Mucosa of descending colon (tissue), 3 donors: Measurements from ENCODE around the gene ITGA5. TPM values are rescaled to one million over a fixed set of nuclear protein-coding genes. Genes with fewer than 3 reads are reported as not detected.

ENCODE experiments used
- ATAC-seq: fragments of 200-7000 bp; cut with Tn5 transposase; one replicate; pipeline ENCODE4 v1.9.1; 2020; ENCODE audit warnings: mild to moderate bottlenecking, moderate library complexity
- DNase-seq, 3 donors: peaks; one replicate each; pipeline ENCODE4 v3.0.0-alpha.2; 2020
- H3K36me3 ChIP-seq: fragments of 200-600 bp; one replicate; pipeline ENCODE4 v1.8.0; 2021; ENCODE audit warnings: low read depth, mild to moderate bottlenecking
- H3K4me1 ChIP-seq: fragments of 200-600 bp; one replicate; pipeline ENCODE4 v1.8.0; 2021; ENCODE audit warnings: low read depth, mild to moderate bottlenecking
- H3K4me3 ChIP-seq: fragments of 200-600 bp; one replicate; pipeline ENCODE4 v1.8.0; 2021; ENCODE audit warnings: mild to moderate bottlenecking
- H3K9me3 ChIP-seq: fragments of 200-600 bp; one replicate; pipeline ENCODE4 v1.8.0; 2021; ENCODE audit warnings: mild to moderate bottlenecking
- CTCF ChIP-seq: fragments of 200-600 bp; IDR thresholded peaks from one replicate; pipeline ENCODE4 v1.8.0; 2022; ENCODE audit warnings: antibody characterized with exemption, mild to moderate bottlenecking
- intact Hi-C, 2 donors: fragments of 100-400 bp; cut with DNase I in 1 of 2; cut with micrococcal nuclease in 1 of 2; formaldehyde crosslinking; loops; one replicate each; pipeline versions ENCODE4 v1.11.0 to v1.11.1; 2022; cut with DNase I, micrococcal nuclease
- total RNA-seq, 3 donors: library from RNA; stranded (reverse); fragmentation: NEBNext Ultra II Directional in 2 of 3; extraction: Animal tissue kit (Norgen Biotek cat#: 25700) in 2 of 3; gene quantifications; one replicate each; pipeline versions ENCODE4 v1.2.1 to v1.2.4, GENCODE V29; 2021 to 2023
- donor health status: DM: no; HTN: no; CAD: no; lungs with moderate emphysema.
- donor health status: DM: no; HTN: no; CAD: no.
- donor health status: DM: no; HTN: yes; CAD: no.

The ITGA5 gene
- total RNA-seq, 3 donors from 2014 or later, result 8.0 to 201 (median 61.8) TPM

- Histone ChIP-seq H3K9me3 (no peaks in the 10 kb centered on the region), H3K36me3 (no peaks in the 10 kb centered on the region), H3K4me1 (no peaks in the 10 kb centered on the region), H3K4me3 (no peak overlapping the region)
- DNase-seq (no peak), ATAC-seq (no peak)
- no peak for TF ChIP-seq CTCF
- intact Hi-C loops, result loop anchor here (5.0 to 10.0 kb wide), 2 partner anchors 71 to 139 kb away; no protein-coding TSS in a partner anchor
These were observed 55.4 kb downstream of the ITGA5 start for GRCh38 chr12:54363618-54364017.

- no peak for TF ChIP-seq CTCF
- no peak overlapping the region for H3K4me3 ChIP-seq
- DNase-seq, result no peak
- intact Hi-C loops, result loop anchor here (5.0 to 10.0 kb wide), 2 partner anchors 71 to 138 kb away; no protein-coding TSS in a partner anchor
- no peak for ATAC-seq
- H3K4me1 ChIP-seq, result no peaks in the 10 kb centered on the region
- no peaks in the 10 kb centered on the region for H3K36me3 ChIP-seq
- H3K9me3 ChIP-seq, result no peaks in the 10 kb centered on the region
These were observed 56.0 kb downstream of the ITGA5 start for GRCh38 chr12:54363047-54363446.

- no peaks in the 10 kb centered on the region for H3K9me3 ChIP-seq
- H3K36me3 ChIP-seq, result no peaks in the 10 kb centered on the region
- H3K4me1 ChIP-seq, result no peaks in the 10 kb centered on the region
- DNase-seq (peak in 2 of 3 donors; percentile 86 to 94), ATAC-seq (peak; percentile 30)
- TF ChIP-seq CTCF, result peak; percentile 54
- H3K4me3 ChIP-seq, result no peak overlapping the region
- intact Hi-C loops, result loop anchor here (5.0 to 10.0 kb wide), 2 partner anchors 69 to 136 kb away; no protein-coding TSS in a partner anchor
These were observed 58.2 kb downstream of the ITGA5 start for GRCh38 chr12:54360717-54361456.

- no peak for ATAC-seq
- no peak for DNase-seq
- H3K36me3 ChIP-seq, result no peaks in the 10 kb centered on the region
- no peaks in the 10 kb centered on the region for H3K4me1 ChIP-seq
- H3K4me3 ChIP-seq, result no peak overlapping the region
- TF ChIP-seq CTCF, result no peak
- H3K9me3 ChIP-seq, result no peaks in the 10 kb centered on the region
- intact Hi-C loops, result loop anchor here (5.0 to 10.0 kb wide), 2 partner anchors 68 to 135 kb away; no protein-coding TSS in a partner anchor
These were observed 59.2 kb downstream of the ITGA5 start for GRCh38 chr12:54359762-54360351.

- no peak for TF ChIP-seq CTCF
- H3K4me1 ChIP-seq, result no peaks in the 10 kb centered on the region
These were observed 59.9 kb downstream of the ITGA5 start for GRCh38 chr12:54358945-54359761.

More at GRCh38 chr12:54358945-54359761, 59.9 kb downstream of the ITGA5 start:
- ATAC-seq (peak; percentile 96), DNase-seq (peak; percentile 94 to 98 (median 96))
- Histone ChIP-seq H3K36me3 (no peaks in the 10 kb centered on the region), H3K4me3 (peak overlapping the region; percentile 32), H3K9me3 (no peaks in the 10 kb centered on the region)
- intact Hi-C loops, result no loop called here
